ENCODE measurements around the gene MACROD1. TPM values are rescaled to one million over a fixed set of nuclear protein-coding genes. Genes with fewer than 3 reads are reported as not detected.

Gene MACROD1
- total and polyA plus RNA-seq, 12 donors: 77.6 to 497 (median 115) TPM

DNA sequence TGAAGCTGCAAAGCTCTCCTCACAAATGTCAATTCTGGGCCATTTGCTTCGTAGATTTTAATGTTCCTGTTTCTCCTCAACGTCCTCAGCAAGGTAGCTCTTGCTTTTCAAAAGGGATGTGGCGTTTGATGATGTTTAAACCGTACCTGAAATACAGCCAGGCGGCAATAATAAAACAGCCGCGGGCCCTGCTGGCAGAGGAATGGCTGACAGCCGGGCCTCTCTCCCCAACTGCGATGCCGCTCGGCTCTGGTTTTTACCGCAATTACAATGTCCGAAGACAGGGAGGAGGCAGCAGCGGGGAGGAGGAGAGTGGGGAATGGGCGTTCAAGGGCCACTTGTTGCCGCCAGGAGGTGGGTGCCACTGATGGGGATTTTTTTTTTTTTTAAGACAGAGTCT, 27.5 kb downstream of the MACROD1 start:
- TF ChIP-seq, protein P1, sequence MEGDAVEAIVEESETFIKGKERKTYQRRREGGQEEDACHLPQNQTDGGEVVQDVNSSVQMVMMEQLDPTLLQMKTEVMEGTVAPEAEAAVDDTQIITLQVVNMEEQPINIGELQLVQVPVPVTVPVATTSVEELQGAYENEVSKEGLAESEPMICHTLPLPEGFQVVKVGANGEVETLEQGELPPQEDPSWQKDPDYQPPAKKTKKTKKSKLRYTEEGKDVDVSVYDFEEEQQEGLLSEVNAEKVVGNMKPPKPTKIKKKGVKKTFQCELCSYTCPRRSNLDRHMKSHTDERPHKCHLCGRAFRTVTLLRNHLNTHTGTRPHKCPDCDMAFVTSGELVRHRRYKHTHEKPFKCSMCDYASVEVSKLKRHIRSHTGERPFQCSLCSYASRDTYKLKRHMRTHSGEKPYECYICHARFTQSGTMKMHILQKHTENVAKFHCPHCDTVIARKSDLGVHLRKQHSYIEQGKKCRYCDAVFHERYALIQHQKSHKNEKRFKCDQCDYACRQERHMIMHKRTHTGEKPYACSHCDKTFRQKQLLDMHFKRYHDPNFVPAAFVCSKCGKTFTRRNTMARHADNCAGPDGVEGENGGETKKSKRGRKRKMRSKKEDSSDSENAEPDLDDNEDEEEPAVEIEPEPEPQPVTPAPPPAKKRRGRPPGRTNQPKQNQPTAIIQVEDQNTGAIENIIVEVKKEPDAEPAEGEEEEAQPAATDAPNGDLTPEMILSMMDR (IDR thresholded peaks at IDR 0.05): no peak
- Histone ChIP-seq H3K27me3 (no peaks in the 10 kb centered on the region), H3K9me3 (no peaks in the 10 kb centered on the region), H3K27ac (no peak overlapping the region), H3K4me3 (no peak overlapping the region), H3K4me1 (peaks cover 0 to 9% (median 0%) of the 10 kb centered on the region in 9 donors), H3K36me3 (no peaks in the 10 kb centered on the region)
- DNase-seq (no peak), ATAC-seq (no peak)
- intact Hi-C loops (cut with DNase I): no loop called here
- WGBS, 2 donors: 93 to 94% methylated on average over 16 of the region's 16 CpGs

DNA sequence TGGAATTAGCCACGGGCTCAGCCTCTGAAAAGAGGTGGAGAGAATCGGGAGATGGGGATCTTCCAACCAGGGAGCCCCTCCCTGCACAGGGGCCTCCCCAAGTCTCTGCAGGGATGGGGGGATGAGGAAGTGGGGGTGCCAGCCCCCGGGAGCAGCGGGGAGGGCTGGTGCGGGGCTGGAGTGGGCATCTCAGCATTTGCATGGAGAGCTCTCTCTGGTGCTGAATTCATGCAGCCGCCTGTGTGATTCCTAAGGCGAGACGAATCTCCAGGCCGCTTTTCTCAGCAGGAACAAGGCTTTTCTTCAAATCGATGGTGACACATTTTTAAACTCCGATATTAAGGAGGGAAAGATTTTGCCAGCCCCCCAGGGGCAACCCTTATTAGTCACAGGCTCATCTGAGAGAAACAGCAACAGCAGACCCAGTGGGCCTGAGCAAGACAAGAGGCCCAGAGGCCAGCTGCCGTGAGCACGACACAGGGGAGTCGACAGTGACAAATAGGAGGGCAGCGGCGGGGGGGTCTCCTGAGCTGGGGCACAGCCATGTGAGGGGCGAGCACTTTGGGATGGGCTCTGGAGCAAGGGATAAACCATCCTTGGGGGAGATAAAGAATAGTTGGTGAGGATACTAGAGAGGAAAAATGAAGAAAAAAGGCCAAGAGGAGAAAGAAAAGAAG, 29.0 kb downstream of the MACROD1 start:
- intact Hi-C loops (cut with DNase I): no loop called here
- Histone ChIP-seq H3K27me3 (no peaks in the 10 kb centered on the region), H3K4me1 (peaks cover 0 to 21% (median 3%) of the 10 kb centered on the region in 9 donors), H3K27ac (no peak overlapping the region), H3K4me3 (no peak overlapping the region), H3K9me3 (no peaks in the 10 kb centered on the region), H3K36me3 (no peaks in the 10 kb centered on the region)
- 80 to 81% methylated on average over 17 of the region's 17 CpGs for WGBS, 2 donors
- TF ChIP-seq, protein P1 (IDR thresholded peaks at IDR 0.05): no peak
- DNase-seq (no peak), ATAC-seq (no peak)

DNA sequence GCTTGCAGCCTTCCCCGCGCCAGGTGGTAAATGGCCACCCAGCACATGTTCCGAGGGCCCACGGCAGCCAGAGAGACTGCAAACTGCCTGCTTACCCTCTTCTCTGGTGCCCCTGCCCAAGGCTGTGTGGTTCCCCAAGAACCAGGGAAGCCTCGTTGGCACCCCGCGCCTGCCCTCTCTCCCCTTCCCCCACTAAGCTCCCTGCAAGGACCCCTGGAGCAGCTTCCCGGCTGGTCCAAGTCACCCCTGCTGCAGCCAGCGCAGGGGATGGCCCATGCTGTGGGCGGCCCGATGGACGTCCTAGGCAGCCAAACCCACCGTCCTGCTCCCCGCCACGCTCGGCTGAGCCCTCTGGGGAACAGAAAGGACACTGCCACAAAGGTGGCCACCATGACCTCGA, 30.2 kb downstream of the MACROD1 start:
- TF ChIP-seq, protein P1 (IDR thresholded peaks at IDR 0.05): no peak
- Histone ChIP-seq H3K4me1 (peaks cover 0 to 26% (median 5%) of the 10 kb centered on the region in 9 donors), H3K4me3 (no peak overlapping the region), H3K36me3 (no peaks in the 10 kb centered on the region), H3K9me3 (no peaks in the 10 kb centered on the region), H3K27ac (no peak overlapping the region), H3K27me3 (no peaks in the 10 kb centered on the region)
- ATAC-seq (no peak), DNase-seq (no peak)
- intact Hi-C loops (cut with DNase I): no loop called here
- WGBS, 2 donors: 93 to 94% methylated on average over 17 of the region's 17 CpGs

DNA sequence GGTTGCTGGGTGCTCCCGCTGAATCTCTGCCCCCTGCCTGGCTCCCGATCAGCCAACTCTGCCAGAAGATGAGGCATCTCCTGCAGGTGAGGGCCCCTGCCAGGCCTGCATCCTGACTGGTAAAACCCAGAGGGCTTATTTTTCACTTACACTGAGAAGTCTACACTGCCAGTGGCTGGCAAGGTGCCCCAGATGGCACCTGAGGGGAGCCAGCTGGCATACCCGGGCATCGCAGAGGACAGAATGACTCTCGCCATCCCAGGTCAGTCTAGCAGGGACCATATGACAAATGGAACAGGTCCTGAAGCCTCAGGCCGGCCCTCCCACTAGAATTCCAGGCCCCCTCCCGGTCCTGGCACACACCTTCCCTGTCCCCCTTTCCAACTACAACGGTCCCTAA, 30.9 kb downstream of the MACROD1 start:
- H3K27ac ChIP-seq: no peak overlapping the region
- ATAC-seq (peak in 3 of 8 donors; percentile 21 to 42 (median 24)), DNase-seq (no peak)
- peaks cover 0 to 26% (median 5%) of the 10 kb centered on the region in 9 donors for H3K4me1 ChIP-seq
- 70 to 71% methylated on average over 8 of the region's 8 CpGs for WGBS, 2 donors
- TF ChIP-seq, protein P1 (IDR thresholded peaks at IDR 0.05): no peak
- H3K9me3 ChIP-seq: no peaks in the 10 kb centered on the region
- H3K27me3 ChIP-seq: no peaks in the 10 kb centered on the region
- H3K36me3 ChIP-seq: no peaks in the 10 kb centered on the region
- no peak overlapping the region for H3K4me3 ChIP-seq
- intact Hi-C loops (cut with DNase I): no loop called here
